Measurements from ENCODE around the gene NCAPG2. TPM values are rescaled to one million over a fixed set of nuclear protein-coding genes. Genes with fewer than 3 reads are reported as not detected.
A peak's percentile ranks its signal among the peaks of the same experiment; 100 is the strongest.

NCAPG2 gene
- total RNA-seq, 1 donor = 35.0 TPM

DNA sequence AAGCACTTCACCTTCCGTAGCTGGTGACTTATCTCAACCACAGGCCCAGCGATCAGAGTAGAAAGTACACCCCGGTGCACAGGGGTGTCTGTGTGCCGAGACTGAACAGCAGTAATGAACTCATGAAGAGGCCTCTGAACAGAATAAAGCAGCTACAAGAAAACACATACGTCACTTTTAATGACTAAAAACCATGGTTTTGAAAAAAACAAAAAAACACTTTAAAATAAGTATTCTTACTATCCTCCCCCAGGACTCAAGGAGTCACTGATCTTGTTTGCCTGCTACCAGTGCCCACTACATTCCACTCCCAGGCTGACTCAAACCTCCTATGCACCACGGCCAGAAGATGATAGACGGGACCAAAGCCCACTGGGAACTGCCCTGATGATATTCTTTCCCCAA lies 53.8 kb downstream of the NCAPG2 start:
- TF ChIP-seq, protein P1, sequence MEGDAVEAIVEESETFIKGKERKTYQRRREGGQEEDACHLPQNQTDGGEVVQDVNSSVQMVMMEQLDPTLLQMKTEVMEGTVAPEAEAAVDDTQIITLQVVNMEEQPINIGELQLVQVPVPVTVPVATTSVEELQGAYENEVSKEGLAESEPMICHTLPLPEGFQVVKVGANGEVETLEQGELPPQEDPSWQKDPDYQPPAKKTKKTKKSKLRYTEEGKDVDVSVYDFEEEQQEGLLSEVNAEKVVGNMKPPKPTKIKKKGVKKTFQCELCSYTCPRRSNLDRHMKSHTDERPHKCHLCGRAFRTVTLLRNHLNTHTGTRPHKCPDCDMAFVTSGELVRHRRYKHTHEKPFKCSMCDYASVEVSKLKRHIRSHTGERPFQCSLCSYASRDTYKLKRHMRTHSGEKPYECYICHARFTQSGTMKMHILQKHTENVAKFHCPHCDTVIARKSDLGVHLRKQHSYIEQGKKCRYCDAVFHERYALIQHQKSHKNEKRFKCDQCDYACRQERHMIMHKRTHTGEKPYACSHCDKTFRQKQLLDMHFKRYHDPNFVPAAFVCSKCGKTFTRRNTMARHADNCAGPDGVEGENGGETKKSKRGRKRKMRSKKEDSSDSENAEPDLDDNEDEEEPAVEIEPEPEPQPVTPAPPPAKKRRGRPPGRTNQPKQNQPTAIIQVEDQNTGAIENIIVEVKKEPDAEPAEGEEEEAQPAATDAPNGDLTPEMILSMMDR (IDR thresholded peaks at IDR 0.05; ENCODE audit: insufficient read depth, low read length) = no peak
- no peak overlapping the region for H3K4me3 ChIP-seq (ENCODE audit: low read depth, low read length)
- DNase-seq (ENCODE audit: low read depth) = peak; percentile 91

DNA sequence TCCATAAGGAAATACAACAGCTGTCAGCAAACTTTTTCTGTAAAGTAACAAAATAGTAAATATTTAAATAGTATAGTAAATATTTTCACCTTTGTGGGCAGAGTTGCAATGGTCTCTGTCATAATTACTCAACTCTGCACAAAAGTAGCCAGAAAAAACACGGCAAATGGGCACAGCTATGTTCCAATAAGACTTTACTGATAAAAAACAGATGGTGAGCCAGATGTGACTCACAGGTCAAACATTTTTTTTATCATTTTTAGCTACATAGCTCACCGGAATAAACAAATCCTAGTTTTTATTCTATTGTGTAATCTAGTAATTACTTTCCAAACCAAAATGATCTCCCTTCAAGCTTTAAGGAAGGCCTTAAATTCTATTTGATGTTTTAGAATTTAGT lies 55.3 kb downstream of the NCAPG2 start:
- H3K4me3 ChIP-seq (ENCODE audit: low read depth, low read length) = no peak overlapping the region
- TF ChIP-seq, protein P1 (IDR thresholded peaks at IDR 0.05; ENCODE audit: insufficient read depth, low read length) = no peak
- peak; percentile 97 for DNase-seq (ENCODE audit: low read depth)

DNA sequence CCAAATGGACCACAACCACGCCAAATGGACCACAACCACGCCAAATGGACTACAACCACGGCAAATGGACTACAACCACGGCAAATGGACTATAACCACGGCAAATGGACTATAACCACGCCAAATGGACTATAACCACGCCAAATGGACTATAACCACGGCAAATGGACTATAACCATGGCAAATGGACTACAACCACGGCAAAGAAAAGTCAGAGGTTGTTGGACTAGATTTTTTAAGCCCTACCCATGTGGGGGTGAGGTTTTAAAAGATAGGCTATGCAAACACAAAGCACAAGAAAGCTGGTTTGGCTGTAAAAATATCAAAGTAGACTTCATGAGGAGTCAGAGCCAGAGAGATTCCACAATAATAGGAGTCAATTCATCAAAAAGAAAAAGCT lies 55.8 kb downstream of the NCAPG2 start:
- no peak overlapping the region for H3K4me3 ChIP-seq (ENCODE audit: low read depth, low read length)
- DNase-seq (ENCODE audit: low read depth) = peak; percentile 76
- TF ChIP-seq, protein P1 (IDR thresholded peaks at IDR 0.05; ENCODE audit: insufficient read depth, low read length) = no peak

DNA sequence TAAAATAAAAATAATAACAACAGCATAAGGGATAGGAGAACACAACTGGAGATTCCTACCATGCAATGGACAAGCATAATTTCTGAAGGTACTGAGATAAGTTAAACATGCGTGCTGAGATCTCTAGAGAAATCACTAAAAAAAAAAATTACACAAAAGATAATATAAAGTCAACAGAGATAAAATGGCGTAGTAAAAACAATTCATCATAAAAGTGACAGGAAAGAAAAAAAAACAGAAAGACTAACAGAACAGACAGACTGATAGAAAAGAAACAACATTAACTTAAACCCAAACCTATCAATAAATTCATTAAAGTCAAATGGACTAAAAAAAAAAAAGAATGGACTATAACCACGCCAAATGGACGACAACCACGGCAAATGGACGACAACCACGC lies 56.4 kb downstream of the NCAPG2 start:
- TF ChIP-seq, protein P1 (IDR thresholded peaks at IDR 0.05; ENCODE audit: insufficient read depth, low read length) = no peak
- no peak overlapping the region for H3K4me3 ChIP-seq (ENCODE audit: low read depth, low read length)
- no peak for DNase-seq (ENCODE audit: low read depth)

DNA sequence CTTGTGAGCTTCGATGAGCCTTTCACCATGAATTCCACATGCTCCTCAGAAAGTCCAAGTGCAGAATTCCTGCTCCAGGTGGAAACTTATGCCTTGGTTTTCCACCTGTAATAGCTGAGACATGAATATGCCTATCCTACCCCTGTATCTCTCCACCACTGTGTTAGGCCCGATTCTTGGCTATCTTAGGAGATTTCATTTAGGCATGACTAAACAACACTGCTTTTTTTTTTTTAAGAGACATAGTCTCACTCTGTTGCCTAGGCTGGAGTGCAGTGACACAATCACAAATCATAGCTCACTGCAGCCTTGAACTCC lies 57.2 kb downstream of the NCAPG2 start:
- TF ChIP-seq, protein P1 (IDR thresholded peaks at IDR 0.05; ENCODE audit: insufficient read depth, low read length) = no peak
- no peak overlapping the region for H3K4me3 ChIP-seq (ENCODE audit: low read depth, low read length)
- no peak for DNase-seq (ENCODE audit: low read depth)

DNA sequence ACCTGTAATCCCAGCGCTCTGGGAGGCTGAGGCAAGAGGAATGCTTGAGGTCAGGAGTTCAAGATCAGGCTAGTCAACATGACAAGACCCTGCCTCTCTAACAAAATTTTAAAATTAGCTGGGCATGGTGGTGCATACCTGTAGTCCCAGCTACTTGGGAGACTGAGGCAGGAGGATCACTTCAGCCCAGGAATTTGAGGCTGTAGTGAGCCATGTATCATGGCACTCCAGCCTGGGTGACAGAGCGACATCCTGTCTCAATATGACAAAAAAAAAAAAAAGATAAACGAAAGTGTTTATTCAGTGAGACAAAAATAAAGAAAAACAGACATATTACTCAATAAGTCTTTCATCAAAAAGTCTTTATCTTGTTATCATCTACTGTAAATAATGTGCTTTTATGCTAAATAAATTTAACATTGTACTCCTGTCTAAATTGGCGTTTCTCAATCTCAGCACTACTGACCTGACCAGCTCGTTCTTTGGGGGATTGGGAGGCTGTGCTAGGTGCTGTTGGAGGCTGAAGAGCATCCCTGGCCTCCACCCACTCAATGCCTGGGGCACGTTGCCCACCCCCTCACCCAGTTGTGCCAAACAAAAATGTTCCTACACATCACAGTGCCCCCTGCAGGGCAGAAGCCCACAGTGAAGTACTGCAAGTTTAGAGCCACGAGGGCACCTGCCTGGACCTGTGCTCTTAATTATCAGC lies 57.7 kb downstream of the NCAPG2 start:
- no peak for DNase-seq (ENCODE audit: low read depth)
- TF ChIP-seq, protein P1 (IDR thresholded peaks at IDR 0.05; ENCODE audit: insufficient read depth, low read length) = peak; percentile 42
- no peak overlapping the region for H3K4me3 ChIP-seq (ENCODE audit: low read depth, low read length)

DNA sequence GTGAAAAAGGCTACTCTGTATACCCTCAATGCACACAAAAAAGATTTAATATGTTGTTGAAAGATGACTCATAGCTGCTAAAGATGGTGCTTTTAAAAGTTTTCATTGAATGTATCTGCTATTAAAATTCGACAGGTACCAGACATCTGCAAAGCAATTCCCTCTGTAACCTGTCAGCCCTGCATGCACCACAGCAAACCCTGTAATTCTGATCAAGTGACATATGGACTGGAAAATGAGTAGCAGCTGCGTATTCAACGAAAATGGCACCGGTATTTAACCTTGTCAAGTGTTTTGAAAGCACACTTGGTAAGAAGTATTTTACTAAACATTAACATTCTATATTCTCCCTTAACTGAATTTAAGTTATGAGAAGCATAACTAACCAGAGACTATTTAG lies 58.8 kb downstream of the NCAPG2 start:
- no peak for DNase-seq (ENCODE audit: low read depth)

More for the DNA sequence above, 58.8 kb downstream of the NCAPG2 start:
- TF ChIP-seq, protein P1 (IDR thresholded peaks at IDR 0.05; ENCODE audit: insufficient read depth, low read length) = no peak
- no peak overlapping the region for H3K4me3 ChIP-seq (ENCODE audit: low read depth, low read length)
